Esophagus muscularis mucosa (tissue), 3 donors: Measurements from ENCODE around the gene ASXL2.

ENCODE experiments used
- EP300 ChIP-seq: sonication (generic); formaldehyde crosslinking; IDR thresholded peaks from one replicate; pipeline ENCODE4 v1.6.1; 2017; ENCODE audit warnings: antibody characterized with exemption
- TF ChIP-seq, protein P1 (sequence below), 3 experiments: fragments of 200-600 bp in 2 of 3; fragments of 450-650 bp in 1 of 3; sonication (generic) in 2 of 3; IDR thresholded peaks; one replicate each; pipeline ENCODE4 v1.5.1; 2017 to 2019; ENCODE audit warnings: antibody characterized with exemption in 3 of 3, mild to moderate bottlenecking in 2 of 3, moderate library complexity in 1 of 3

DNA sequence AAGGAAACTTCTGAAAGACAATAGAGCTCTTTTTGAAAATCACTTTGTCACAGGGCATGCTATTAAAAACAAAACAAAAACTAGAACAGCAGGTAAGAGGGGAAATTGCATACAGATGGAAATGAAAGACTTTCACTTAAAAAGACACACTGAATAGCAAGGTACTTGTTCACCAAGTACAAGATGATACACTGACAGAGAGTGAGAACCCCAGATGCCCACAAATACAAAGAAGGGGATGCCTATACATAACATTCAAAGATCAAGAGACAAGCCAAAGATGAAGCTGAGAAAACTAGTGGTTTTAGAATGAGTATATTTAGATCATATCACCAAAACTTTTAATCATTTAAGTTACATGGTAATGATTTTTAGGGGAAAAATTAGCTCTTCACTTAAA, 60.7 kb downstream of the ASXL2 start:
- no peak for TF ChIP-seq EP300
- TF ChIP-seq, protein P1, sequence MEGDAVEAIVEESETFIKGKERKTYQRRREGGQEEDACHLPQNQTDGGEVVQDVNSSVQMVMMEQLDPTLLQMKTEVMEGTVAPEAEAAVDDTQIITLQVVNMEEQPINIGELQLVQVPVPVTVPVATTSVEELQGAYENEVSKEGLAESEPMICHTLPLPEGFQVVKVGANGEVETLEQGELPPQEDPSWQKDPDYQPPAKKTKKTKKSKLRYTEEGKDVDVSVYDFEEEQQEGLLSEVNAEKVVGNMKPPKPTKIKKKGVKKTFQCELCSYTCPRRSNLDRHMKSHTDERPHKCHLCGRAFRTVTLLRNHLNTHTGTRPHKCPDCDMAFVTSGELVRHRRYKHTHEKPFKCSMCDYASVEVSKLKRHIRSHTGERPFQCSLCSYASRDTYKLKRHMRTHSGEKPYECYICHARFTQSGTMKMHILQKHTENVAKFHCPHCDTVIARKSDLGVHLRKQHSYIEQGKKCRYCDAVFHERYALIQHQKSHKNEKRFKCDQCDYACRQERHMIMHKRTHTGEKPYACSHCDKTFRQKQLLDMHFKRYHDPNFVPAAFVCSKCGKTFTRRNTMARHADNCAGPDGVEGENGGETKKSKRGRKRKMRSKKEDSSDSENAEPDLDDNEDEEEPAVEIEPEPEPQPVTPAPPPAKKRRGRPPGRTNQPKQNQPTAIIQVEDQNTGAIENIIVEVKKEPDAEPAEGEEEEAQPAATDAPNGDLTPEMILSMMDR (IDR thresholded peaks at IDR 0.05), result no peak
